Stimulated activated CD4-positive, alpha-beta T cell treated with anti-CD3 and anti-CD28 coated beads, Interleukin-2, amount 100 ng/mL, for 4 hours (primary cell): ENCODE results near the gene MRPL40.
A peak's percentile ranks its signal among the peaks of the same experiment; 100 is the strongest.
"Not testable (repeated sequence)": the region's sequence is repeated elsewhere in the genome, so short reads cannot be mapped to it uniquely, and the experiment has no call there.

Experiments used
- DNase-seq: peaks from one replicate; pipeline ENCODE4 v3.0.0-alpha.2; 2020; ENCODE audit warnings: low read depth

MRPL40 gene

DNA sequence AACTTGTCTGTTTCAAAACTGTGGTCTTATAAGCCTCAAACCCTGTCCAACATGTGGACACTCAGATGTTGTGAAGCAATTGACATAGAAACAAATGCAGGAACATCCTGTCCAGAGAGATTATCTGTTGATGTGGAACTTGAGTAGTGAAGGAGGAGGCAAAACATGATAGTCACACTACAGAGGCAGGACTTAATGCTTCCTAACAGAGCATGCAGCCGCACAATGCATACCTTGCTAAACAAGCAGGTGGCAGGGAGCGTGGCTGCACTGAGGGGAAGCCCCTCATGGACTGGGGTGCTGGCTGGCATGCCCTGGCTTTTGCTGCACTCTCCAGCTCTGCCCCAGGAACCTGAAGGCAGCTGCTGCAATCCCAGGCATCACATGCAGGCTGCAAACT, 9.8 kb downstream of the MRPL40 start:
- DNase-seq = no peak

DNA sequence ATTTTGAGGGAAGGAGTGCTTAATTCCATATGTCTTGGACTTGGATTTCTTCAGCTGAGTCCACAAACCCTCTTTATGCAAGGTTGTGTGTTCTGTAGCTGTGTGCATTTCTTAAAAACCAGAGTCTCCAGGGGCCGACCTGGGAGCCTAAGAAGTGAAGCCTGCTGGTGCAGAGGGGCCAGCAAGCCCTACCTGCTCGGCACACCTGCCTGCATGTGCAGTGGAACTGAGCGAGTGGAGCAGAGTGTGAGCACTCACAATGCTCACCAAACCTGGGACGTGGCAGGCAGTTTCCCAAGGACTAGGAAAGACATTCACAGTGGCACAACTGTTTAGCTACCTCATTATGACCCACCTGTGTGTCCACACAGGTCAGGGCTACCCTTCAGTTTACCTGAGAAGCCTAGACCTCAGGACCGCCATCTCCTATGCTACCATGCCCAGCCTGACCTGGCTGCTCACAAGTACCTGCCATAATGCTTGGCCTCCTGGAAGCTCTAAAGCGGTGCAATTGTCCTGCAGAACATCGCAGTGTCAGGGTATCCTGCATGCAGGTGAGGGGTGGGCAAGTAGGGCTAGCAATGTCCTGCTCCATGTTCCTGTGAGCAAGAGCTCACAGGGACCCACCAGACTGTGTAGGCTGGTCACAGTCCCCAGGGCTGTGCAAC, 11.3 kb downstream of the MRPL40 start:
- DNase-seq = no peak

DNA sequence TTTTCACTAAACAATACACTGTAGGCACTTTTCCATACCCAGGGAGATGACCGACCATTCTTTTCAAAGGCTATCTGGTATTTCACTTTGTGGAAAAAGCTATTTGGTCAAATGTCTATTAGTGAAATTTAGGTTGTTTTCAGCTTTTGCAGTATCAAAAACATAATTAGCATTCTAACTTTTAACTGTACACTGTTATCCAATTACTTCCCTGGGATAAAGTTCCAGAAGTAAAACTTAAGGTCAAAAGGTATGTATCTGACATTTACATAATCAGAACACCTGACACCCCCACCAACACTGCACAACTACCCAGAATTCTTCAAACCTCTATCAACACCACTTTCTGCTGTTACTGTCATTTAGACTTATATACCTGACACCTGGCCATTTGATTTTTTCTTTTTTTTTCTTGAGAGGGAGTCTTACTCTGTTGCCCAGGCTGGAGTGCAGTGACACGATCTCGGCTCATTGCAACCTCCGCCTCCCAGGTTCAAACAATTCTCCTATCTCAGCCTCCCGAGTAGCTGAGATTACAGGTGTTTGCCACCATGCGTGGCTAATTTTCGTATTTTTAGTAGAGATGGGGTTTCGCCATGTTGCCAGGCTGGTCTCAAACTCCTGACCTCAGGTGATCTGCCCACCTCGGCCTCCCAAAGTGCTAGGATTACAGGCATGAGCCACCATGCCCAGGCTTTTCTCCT, 13.1 kb downstream of the MRPL40 start:
- not testable (repeated sequence) for DNase-seq

DNA sequence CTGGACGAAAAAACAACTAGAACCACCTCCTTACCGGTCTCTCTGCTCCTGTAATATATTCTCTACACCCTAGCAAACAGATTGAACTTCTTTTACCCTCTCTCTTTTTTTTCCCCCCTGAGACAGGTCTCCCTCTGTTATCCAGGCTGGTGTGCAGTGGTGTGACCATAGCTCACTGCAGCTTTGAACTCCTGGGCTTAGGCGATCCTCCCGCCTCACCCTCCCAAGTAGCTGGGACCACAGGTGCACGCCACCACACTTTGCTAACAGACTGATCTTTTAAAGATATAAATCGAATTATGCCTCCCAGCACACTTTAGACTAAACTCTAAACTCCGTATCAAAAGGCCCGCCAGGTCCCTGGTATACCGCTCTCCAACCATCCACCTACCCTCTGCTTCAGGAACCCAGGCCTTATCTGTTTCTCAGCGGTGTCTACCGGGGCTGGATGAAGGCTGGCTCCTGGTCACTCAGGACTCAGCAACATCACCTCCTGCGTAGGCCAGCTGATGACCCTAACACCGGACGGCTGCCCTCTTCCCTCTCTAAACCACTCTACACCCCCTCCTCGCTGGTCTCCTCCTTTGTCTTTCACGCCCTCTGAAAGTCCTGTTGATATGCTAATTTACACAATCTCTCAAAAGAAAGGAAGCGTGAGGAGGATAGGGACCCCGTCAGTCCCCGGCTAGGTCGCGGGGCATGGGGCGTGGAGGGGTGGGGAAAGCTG, 14.4 kb downstream of the MRPL40 start:
- no peak for DNase-seq

DNA sequence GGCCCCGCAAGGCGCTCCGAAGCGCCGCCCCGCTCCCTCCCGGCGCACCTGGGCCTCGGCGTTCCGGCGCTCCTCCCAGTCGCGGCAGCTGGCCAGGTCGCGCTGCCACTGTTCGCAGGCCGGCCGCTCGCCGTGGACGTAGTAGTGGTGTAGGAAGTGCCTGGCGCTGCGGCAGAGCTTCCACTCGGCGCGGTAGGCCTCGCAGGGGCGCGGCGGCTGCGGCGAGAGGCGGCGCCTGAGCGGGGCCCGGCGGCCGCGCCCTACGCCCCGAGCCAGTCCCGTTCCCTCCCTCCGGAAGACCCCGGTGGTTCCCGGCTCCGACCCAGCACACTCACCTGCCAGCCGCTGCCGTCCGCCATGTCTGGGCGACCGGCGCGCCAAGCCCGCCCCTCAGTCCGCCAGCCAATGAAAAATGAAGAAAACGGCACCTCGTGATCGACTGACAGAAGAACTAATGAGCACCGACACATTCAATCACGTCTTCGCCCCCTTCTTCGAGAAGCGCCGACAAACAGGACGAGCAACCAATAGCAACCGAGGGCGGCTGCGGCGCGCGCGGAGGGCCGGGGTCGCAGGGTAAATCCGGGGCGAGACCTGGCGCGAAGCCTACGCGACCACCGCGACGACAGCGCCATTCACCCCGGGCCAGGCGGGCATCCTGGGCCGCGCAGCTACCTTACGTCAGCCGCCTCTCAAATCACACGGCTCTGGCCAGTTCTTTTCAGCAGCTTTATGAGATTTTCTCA, 15.2 kb downstream of the MRPL40 start, which contains the start of gene C22orf39:
Gene C22orf39, minus strand, starts transcription at position 382 of the 746 bp plus-strand sequence. Its CDS starts 23 bp downstream, at position 359.
- peak; percentile 83 for DNase-seq

GRCh38 chr22:19448076-19448607, 15.8 kb downstream of the MRPL40 start:
- DNase-seq = no peak

GRCh38 chr22:19448739-19449421, 16.5 kb downstream of the MRPL40 start:
- no peak for DNase-seq

GRCh38 chr22:19449422-19449767, 17.1 kb downstream of the MRPL40 start:
- no peak for DNase-seq

- no peak for DNase-seq
Measured at GRCh38 chr22:19450363-19451175, 18.2 kb downstream of the MRPL40 start.

- no peak for DNase-seq
Measured at GRCh38 chr22:19451570-19451969, 19.2 kb downstream of the MRPL40 start.

DNA sequence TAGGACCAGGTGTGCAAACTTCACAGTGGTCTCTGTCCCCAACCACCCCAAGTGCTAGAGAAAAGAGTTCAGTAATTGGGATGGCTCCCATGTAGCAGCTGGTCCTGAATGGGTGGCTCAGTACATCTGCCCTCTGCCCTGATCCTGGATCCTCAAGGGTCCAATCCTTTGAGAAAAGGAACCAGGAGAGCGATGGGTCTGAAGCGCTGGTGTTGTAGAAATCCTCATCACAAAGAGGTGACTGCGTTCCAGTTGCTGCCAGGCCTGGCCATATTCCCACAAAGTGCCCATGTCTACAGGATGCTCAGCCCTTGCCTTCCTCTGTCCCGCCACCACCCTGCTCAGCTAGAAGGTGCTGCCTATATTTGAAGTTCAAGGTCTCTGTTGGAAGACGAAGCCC, 21.4 kb downstream of the MRPL40 start:
- no peak for DNase-seq

GRCh38 chr22:19454156-19454555, 21.8 kb downstream of the MRPL40 start:
- peak; percentile 21 for DNase-seq

- no peak for DNase-seq
Measured at GRCh38 chr22:19455033-19455432, 22.7 kb downstream of the MRPL40 start.

GRCh38 chr22:19455585-19456370, 23.4 kb downstream of the MRPL40 start:
- no peak for DNase-seq

DNA sequence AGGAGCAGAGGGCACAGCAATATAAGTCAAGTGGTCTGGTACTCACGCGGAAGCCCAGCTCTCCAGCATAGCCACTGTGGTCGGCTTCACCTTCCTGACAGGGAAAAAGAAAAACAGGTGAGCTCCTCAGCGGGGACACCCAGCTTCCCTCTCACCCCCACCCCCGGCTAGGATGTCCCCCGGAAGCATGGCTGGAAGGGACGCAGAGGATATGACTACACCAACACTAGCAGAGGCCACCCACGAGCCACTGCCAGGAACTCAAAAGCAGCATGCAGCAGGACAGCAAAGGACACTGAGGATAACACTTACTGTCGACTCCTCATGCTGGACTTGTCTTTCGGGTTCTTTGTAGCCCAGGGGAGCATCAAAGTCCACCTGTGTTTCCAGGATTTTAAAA, 24.2 kb downstream of the MRPL40 start:
- no peak for DNase-seq

DNA sequence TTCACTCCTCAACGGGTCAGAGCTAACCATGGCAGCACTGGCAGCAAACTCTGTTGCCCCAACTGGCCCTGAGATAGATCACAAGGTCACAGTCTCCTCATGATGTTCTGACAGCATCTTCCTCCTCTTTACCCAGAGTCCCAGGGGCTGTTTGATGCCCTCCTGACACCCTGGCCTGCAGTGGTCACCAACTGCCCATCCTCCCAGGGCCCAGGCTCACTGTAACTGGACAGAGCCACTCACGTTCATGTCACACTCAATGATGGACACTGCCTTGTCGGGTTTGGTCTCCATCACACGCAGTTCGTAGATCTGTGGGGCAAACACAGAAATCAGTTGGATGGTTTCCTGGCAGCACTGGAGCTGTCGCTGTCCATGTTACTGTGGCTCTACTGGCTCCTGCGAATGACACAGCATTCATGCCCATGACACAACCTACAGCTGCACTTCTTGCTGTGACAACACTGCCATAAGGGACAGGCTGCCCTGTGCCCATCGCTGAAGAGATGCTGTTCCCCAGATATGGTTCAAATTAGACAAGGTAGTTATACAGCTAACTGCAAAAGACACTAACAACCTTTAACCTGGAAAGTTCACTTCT, 25.6 kb downstream of the MRPL40 start:
- DNase-seq = no peak

DNA sequence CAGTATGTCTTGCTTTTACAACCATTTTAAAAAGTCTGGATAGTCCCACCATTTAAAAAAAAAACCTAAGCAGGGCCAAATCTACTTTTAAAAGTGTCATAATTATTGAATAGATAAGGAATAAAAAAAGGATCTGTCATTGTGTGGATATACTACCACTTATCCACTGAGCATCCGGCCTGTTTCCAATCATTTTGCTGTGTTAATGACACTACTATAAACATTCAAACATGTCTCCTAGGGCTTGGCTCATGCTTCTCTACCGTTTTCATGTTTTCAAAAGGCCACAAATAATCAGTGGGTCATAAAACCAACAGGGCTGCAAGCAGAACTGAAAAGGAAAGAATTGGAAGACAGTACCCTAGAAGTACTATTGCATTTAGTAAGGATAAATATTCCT, 27.7 kb downstream of the MRPL40 start:
- DNase-seq = no peak

DNA sequence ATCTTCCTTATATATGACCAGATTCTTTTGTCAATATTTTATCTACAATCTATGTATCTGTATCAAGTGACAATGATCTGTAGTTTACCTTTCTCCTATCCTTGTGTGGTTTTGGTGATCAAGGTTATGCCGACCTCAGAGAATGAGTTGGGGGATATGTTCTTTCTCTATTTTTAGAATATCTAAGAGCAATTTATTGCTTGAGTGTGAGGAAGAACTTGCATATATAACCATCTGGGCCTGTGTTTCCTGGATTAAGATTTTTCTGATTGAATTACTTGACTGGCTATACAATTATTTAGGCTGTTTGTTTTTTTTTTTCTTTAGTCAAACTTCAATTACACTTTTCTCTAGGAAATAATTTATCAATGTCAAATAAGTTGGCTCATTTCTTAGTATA, 29.2 kb downstream of the MRPL40 start:
- no peak for DNase-seq

DNA sequence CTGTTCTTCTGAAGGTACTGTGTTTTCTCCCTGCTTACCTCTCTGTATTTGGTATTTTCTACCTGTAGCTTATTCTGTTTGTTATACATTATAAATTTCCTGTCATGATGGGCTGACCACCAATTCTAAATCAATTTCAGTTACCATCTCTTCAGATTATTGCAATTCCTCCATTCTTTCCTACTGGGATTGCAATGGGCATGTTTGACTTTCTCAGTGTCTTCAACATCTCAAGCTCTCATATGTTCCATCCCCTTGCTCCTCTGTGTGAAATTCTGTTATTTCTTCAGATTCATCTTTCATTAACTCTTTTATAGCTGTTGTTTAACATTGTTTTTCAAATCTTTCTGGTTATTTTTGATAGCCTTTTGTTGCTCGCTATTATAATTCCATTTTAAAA, 30.7 kb downstream of the MRPL40 start:
- no peak for DNase-seq
